HG03196 (cell line): ENCODE results near the gene RCAN2.

Experiments
- ATAC-seq: cut with Tn5 transposase; IDR thresholded peaks from one replicate; pipeline ENCODE4 v1.9.1; 2021; ENCODE audit not compliant: unreplicated experiment

Gene RCAN2

GRCh38 chr6:46262928-46263706 is 228.1 kb downstream of the RCAN2 start:
- no peak for ATAC-seq

DNA sequence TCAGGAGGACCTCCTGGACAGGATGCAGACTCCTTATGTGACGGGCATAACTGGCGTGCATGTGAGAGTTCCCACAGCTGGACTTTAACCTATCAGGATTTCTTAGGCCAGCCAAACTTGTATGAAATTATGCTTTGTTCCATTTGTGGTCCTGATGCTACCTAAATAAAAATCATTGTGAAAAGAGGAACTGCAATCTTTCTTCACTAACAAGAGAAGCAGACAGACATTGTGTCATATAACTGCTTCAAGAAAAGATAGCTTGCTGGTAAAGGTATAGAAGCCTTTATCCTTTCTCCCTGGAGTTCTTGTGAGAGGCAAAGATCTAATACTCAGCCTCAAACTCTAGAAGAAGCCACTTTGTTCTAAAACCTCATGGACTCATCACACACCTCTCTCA is 233.0 kb downstream of the RCAN2 start:
- ATAC-seq, result no peak

DNA sequence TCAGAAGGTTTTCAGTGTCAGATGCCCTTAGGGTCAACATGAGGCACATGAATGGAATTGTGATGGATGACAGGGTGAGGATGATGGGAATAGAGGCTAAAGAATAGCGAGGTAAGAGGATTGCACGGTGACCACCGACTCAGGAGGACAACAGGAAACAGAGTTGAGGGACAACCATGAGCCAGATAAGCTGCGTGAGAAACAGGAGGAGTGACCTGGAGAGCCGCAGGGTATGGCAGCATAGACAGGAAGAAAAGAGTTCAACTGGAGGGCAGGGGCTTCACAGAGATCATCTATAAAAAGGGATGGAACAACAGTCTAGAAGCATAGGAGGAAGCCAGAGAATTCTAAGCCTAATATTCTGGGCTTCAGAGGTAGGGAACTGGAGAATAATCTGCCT is 235.7 kb downstream of the RCAN2 start:
- no peak for ATAC-seq

DNA sequence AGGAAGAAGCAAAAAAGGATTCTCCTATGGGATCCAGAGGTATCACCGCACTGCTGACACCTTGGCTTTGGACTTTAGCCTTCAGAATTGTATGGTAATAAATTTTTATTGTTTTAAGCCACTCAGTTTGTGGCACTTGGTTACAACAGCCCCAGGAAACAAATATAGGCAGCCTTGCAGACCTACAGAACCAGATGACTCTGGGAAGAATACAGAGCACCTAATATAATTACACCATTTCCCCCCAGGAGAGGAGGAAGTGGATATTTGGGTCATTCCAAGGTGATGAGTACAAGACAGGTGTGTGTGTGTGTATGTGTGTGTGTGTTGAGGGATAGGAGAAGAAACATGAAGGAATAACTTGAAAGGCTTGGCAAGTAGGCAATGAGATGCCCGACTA is 236.3 kb downstream of the RCAN2 start:
- ATAC-seq, result no peak

GRCh38 chr6:46254331-46254730 is 236.9 kb downstream of the RCAN2 start:
- no peak for ATAC-seq

GRCh38 chr6:46251583-46252339 is 239.5 kb downstream of the RCAN2 start:
- no peak for ATAC-seq

DNA sequence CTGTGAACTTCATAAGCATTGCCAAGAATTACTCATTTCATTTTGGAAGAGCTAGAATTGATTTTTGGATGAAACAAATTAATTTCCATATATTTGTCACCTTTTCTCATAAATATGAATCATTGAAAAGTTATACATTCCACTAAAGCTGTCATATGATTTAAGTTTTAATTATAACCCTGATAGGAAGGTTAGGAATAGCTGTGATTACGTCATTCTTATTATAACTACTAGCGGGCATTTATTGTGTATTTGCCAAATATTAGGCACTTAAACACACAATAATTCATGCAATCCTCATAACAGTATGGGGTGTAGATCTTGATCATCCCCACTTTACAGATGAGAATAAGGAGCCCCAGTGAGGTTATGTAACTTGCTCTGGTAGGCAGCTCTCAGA is 243.1 kb downstream of the RCAN2 start:
- ATAC-seq, result no peak

- ATAC-seq, result no peak
Observed at GRCh38 chr6:46246727-46247126, 244.5 kb downstream of the RCAN2 start.

DNA sequence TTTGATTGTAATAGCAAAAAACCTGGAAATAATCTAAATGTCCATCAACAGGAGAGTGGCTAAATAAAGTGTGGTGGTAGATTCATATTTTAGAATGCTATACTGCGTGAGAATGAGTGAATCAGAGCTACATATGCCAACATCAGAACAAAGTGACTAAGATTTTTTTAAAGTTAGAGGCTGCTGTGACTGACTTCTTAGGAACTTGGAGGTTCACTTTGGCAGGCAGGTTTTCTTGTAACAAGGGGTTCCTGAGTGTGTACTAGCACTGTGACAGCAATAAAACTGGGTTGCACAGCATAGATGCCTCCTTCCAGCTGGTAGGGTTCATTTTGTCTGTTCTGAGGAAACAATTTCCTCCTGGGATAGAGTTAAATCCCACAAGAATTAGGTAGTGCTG is 245.2 kb downstream of the RCAN2 start:
- ATAC-seq, result no peak

- no peak for ATAC-seq
Observed at GRCh38 chr6:46244670-46245069, 246.6 kb downstream of the RCAN2 start.

GRCh38 chr6:46243754-46244153 is 247.5 kb downstream of the RCAN2 start:
- no peak for ATAC-seq

GRCh38 chr6:46242921-46243320 is 248.3 kb downstream of the RCAN2 start:
- ATAC-seq, result no peak

DNA sequence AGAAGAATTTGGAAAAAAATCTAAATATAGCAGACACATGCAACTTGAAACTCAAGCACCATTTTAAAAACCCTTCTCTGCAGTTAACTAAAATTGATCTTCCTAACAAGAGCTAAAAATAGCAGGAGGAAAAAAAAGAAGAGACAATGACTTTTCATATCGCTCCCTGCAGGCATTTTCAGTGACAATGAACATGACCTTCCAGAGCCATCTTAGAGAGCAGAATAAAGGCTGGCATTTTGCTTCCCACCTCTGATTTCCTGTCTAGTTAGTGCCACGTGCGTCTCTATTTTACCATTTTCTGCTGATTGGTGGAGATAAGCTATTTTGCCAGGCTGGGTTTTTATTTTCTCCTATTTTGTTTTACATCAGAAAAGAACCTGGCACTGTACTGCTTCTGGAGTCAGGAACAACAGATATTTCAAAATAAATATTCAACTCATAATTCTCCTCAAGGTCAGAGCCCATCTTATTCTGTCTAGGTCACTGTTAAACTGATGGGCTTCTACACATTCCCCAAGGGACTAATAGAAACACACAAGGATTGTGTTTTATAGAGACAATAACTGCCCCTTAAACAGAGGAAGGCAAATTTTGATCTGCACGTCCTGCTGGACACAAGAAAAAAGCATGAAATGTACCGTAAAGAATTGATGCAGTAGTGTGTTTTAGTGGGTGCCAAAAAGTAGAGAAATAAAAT is 250.2 kb downstream of the RCAN2 start:
- ATAC-seq, result no peak

DNA sequence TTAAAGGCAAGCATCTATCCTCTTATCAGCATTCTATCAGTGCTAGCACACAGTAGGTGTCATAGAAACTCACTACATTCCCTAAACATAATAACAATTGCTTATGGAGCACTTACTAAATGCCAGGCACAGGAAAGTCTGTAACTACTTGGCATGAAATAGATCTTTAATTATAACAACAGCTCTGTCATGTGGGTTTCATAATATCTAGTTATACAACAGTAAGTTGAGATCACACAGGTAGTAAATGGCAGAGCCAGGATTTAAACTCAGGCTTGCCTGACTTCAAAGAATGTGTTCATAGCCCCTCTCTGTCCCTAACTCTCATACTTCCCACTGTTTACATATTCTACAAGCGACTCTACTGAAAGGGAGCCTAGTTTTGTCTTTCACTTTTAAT is 254.5 kb downstream of the RCAN2 start:
- ATAC-seq, result no peak

DNA sequence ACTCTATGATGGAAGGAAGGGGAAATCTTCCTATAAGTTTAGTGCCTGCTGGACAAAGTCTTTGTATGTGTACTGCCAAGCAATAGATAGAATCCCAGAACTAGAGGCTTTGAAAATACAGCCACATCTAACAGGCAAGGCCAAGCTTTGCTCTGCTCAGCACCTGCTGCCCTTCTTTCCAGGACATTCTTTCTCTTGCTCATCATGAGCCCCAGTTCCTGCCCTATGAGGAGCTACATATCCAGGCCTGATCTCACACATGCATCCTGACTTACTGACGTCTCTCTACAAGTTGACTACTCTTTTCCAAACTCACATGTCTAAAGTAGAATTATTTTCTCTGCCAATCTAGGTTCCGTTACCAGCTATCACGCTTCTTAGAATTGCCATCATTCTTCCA is 256.0 kb downstream of the RCAN2 start:
- ATAC-seq, result no peak

DNA sequence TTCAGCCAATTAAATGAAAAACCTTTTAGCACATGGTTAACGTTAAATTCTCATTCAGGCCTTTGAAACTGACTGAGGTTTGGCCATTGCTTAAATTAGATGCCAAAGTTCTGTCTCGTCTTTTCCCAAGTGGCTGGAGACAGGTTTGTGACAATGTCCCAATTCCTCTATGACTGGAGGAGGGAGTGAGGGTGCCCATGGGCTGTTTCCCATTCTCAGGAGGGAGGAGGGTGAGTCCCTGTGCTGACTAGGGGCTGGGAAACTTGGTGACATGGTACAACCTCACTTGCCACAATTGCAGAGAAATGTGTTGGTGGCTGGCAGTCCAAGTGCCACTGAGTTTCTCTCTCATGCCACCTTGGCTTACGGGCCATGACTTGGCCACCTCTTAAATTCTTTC is 256.5 kb downstream of the RCAN2 start:
- no peak for ATAC-seq

GRCh38 chr6:46234156-46234556 is 257.1 kb downstream of the RCAN2 start:
- ATAC-seq, result no peak

DNA sequence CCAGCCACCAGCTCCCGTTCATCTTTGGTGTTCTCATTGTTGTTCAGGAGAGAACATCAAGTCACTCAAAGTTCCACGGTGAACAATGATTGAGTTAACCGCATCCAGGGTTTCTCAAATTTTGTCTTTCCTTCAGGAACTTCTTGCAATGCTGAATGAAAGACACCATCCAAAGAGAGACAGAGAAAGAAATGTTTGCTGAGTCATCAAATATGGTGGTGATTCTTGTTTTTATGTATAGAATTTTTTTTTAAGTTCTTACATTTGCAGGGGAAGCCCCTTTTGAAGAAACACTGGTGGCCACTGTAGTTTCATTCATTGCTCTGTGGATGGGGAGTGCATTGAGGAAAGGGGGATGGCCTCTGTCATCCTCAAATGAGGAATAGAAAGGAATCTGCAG is 258.1 kb downstream of the RCAN2 start:
- ATAC-seq, result no peak

DNA sequence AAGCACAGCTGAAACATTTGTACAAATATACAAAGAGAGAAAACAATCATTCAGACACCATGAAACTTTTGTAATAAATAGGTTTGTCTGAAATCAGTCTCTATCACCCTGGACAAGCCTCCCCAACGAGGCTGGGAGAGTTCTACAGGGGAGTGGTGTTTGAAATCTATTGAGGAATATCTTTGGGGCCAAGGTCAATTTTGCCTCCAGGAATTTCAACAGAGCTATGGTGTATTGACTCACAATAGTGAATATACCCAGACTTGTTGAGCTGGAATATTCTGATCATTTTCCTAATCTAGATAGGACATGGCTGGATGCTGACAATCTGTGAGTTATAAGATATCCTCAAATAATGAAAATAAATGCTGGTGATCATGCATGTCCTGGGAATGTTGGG is 269.0 kb downstream of the RCAN2 start:
- ATAC-seq, result no peak

GRCh38 chr6:46221222-46221793 is 269.9 kb downstream of the RCAN2 start:
- ATAC-seq, result peak; percentile 49

DNA sequence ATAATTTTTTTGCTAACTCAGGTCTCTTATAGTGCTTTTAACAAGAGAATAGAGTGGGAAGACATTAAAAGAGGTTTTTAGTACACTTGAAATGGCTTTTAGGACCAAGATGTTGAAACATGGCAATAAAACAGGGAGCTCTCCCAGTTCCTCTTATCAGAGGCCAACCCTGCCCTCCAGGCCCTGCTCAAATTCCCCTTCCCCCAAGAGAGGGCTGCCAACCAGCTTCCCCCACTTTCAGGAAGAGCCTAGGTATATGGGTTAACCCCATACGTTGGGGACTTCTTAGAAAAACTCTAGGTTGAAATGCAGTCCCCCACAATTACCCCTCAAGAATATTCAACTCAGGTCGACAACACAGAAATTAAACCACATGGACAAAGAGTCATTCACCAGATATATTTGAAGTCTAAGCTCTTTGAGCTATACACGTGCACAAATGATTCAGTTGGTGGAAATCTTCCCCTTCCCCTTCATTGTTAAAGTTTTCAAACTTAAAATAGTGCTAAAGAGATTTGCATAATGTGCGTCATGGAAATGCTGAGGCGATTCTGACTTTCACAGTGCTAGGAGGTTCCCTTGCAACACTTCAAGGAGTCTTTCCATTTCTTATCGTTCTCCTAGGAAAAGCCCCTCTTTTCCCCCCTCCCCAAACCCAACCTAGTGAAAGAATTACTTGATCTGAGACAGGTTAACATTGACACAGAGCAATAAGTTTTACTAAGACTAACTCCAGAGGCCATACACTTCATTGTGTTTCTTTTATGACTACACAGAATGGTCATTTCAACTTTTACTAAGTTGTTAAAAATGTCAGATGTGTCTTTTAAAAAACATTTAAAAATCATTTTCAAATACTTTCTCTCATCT is 270.7 kb downstream of the RCAN2 start:
- ATAC-seq, result peak; percentile 59
